H9 (cell line): ENCODE measurements around the gene TNFSF13B. TPM values are rescaled to one million over a fixed set of nuclear protein-coding genes. Genes with fewer than 3 reads are reported as not detected.

Source experiments
- DNase-seq: peaks from one replicate; pipeline ENCODE4 v3.0.0-alpha.2; 2017
- H2AFZ ChIP-seq: one replicate; pipeline ENCODE4 v1.6.1; 2013; ENCODE audit warnings: mild to moderate bottlenecking, low read length, control low read depth, moderate library complexity
- H2AK5ac ChIP-seq: 2 replicates; pipeline ENCODE4 v1.6.1; 2013; ENCODE audit warnings: low read length, control low read depth, mixed read lengths; ENCODE audit not compliant: insufficient read length
- H2BK120ac ChIP-seq: one replicate; pipeline ENCODE4 v1.6.1; 2013; ENCODE audit warnings: low read depth, mild to moderate bottlenecking, low read length, control low read depth, inconsistent platforms; ENCODE audit not compliant: poor library complexity, severe bottlenecking
- H2BK12ac ChIP-seq: 2 replicates; pipeline ENCODE4 v1.6.1; 2013; ENCODE audit warnings: low read length, control low read depth, mixed read lengths, low read depth; ENCODE audit not compliant: insufficient read length
- H2BK15ac ChIP-seq: 2 replicates; pipeline ENCODE4 v1.6.1; 2013; ENCODE audit warnings: low read depth, low read length, control low read depth
- H2BK20ac ChIP-seq: one replicate; pipeline ENCODE4 v1.6.1; 2013; ENCODE audit warnings: low read depth, mild to moderate bottlenecking, low read length, control low read depth, inconsistent platforms; ENCODE audit not compliant: poor library complexity, severe bottlenecking
- H2BK5ac ChIP-seq: 2 replicates; pipeline ENCODE4 v1.6.1; 2013; ENCODE audit warnings: low read length, control low read depth, mixed read lengths; ENCODE audit not compliant: insufficient read length
- H3K14ac ChIP-seq: 2 replicates; pipeline ENCODE4 v1.6.1; 2013; ENCODE audit warnings: low read length, control low read depth; ENCODE audit not compliant: insufficient read depth
- H3K18ac ChIP-seq: 2 replicates; pipeline ENCODE4 v1.6.1; 2013; ENCODE audit warnings: low read depth, mild to moderate bottlenecking, mixed read lengths, low read length, control low read depth; ENCODE audit not compliant: insufficient read length
- H3K23ac ChIP-seq: 2 replicates; pipeline ENCODE4 v1.6.1; 2013; ENCODE audit warnings: low read length, control low read depth, mixed read lengths, low read depth; ENCODE audit not compliant: insufficient read length
- H3K23me2 ChIP-seq: 2 replicates; pipeline ENCODE4 v1.6.1; 2013; ENCODE audit warnings: low read depth, mild to moderate bottlenecking, mixed read lengths, low read length, control low read depth; ENCODE audit not compliant: insufficient read length, poor library complexity, severe bottlenecking
- H3K27ac ChIP-seq: 2 replicates; pipeline ENCODE4 v1.5.1; 2013; ENCODE audit warnings: low read length, control low read depth, mixed read lengths, low read depth; ENCODE audit not compliant: insufficient read length
- H3K27me3 ChIP-seq: 2 replicates; pipeline ENCODE4 v1.6.1; 2013; ENCODE audit warnings: low read length, control low read depth, inconsistent platforms; ENCODE audit not compliant: insufficient read depth
- H3K4ac ChIP-seq: 2 replicates; pipeline ENCODE4 v1.6.1; 2013; ENCODE audit warnings: low read depth, mild to moderate bottlenecking, control low read depth, inconsistent platforms, low read length, moderate library complexity
- H3K4me1 ChIP-seq: 2 replicates; pipeline ENCODE4 v1.6.1; 2013; ENCODE audit warnings: low read length, control low read depth, inconsistent platforms; ENCODE audit not compliant: insufficient read depth
- H3K4me2 ChIP-seq: 2 replicates; pipeline ENCODE4 v1.6.1; 2013; ENCODE audit warnings: low read length, control low read depth, mixed read lengths; ENCODE audit not compliant: insufficient read length, insufficient read depth
- H3K56ac ChIP-seq: 2 replicates; pipeline ENCODE4 v1.6.1; 2013; ENCODE audit warnings: low read depth, mild to moderate bottlenecking, mixed read lengths, low read length, control low read depth; ENCODE audit not compliant: insufficient read length
- H3K79me1 ChIP-seq: 2 replicates; pipeline ENCODE4 v1.6.1; 2013; ENCODE audit warnings: low read depth, mild to moderate bottlenecking, moderate library complexity, low read length, control low read depth, inconsistent platforms; ENCODE audit not compliant: insufficient read depth, poor library complexity, severe bottlenecking
- H3K79me2 ChIP-seq: 2 replicates; pipeline ENCODE4 v1.6.1; 2013; ENCODE audit warnings: low read length, control low read depth, inconsistent platforms; ENCODE audit not compliant: insufficient read depth
- H3K9ac ChIP-seq: 2 replicates; pipeline ENCODE4 v1.6.1; 2013; ENCODE audit warnings: low read length, control low read depth, mixed read lengths; ENCODE audit not compliant: insufficient read length; ENCODE audit errors: extremely low read depth
- H3K9me3 ChIP-seq: one replicate; pipeline ENCODE4 v1.6.1; 2013; ENCODE audit warnings: low read depth, low read length, inconsistent platforms; ENCODE audit not compliant: control insufficient read depth
- H3T11ph ChIP-seq: one replicate; pipeline ENCODE4 v1.6.1; 2013; ENCODE audit warnings: mild to moderate bottlenecking, low read length, control low read depth, inconsistent platforms
- H4K20me1 ChIP-seq: one replicate; pipeline ENCODE4 v1.6.1; 2013; ENCODE audit not compliant: control insufficient read depth, insufficient read length, insufficient read depth
- H4K5ac ChIP-seq: 2 replicates; pipeline ENCODE4 v1.6.1; 2013; ENCODE audit warnings: low read depth, mild to moderate bottlenecking, mixed read lengths, low read length, control low read depth; ENCODE audit not compliant: insufficient read length
- H4K8ac ChIP-seq: replicated peaks from 2 replicates; pipeline ENCODE4 v1.6.1; 2013; ENCODE audit warnings: low read length, control low read depth, mixed read lengths, low read depth; ENCODE audit not compliant: insufficient read length
- H4K91ac ChIP-seq: 2 replicates; pipeline ENCODE4 v1.6.1; 2013; ENCODE audit warnings: low read depth, mild to moderate bottlenecking, moderate library complexity, mixed read lengths, low read length, control low read depth; ENCODE audit not compliant: insufficient read length
- H3K27ac Mint-ChIP-seq, 3 experiments: 2 replicates in 2 of 3; 3 replicates in 1 of 3; pipeline ENCODE4 v1.8.0; 2020 to 2021; ENCODE audit warnings: mixed read lengths in 3 of 3, mild to moderate bottlenecking in 1 of 3, moderate library complexity in 1 of 3
- H3K27me3 Mint-ChIP-seq: 2 replicates; pipeline ENCODE4 v1.8.0; 2021; ENCODE audit warnings: low read depth, mild to moderate bottlenecking, moderate library complexity, mixed read lengths
- H3K36me3 Mint-ChIP-seq, 3 experiments: 2 replicates in 2 of 3; 3 replicates in 1 of 3; pipeline ENCODE4 v1.8.0; 2020 to 2021; ENCODE audit warnings: low read depth in 3 of 3, mixed read lengths in 3 of 3; ENCODE audit not compliant: insufficient read depth in 1 of 3
- H3K4me1 Mint-ChIP-seq, 2 experiments: 2 replicates each; pipeline ENCODE4 v1.8.0; 2020; ENCODE audit warnings: mixed read lengths in 2 of 2
- H3K4me3 Mint-ChIP-seq, 2 experiments: 2 replicates in 1 of 2; 3 replicates in 1 of 2; pipeline ENCODE4 v1.8.0; 2020 to 2021; ENCODE audit warnings: mild to moderate bottlenecking in 2 of 2, mixed read lengths in 2 of 2, moderate library complexity in 1 of 2
- H3K9me3 Mint-ChIP-seq, 2 experiments: 2 replicates in 1 of 2; 3 replicates in 1 of 2; pipeline ENCODE4 v1.8.0; 2020; ENCODE audit warnings: mild to moderate bottlenecking in 2 of 2, mixed read lengths in 2 of 2, moderate library complexity in 1 of 2
- CTCF ChIP-seq: fragments of 200-600 bp; sonication (generic); conservative IDR thresholded peaks from 3 replicates; pipeline ENCODE4 v1.8.0; 2021; ENCODE audit warnings: antibody characterized with exemption, mild to moderate bottlenecking
- WGBS: extraction: QIAGEN DNeasy Blood & Tissue Kit; methylation state at CpG from one replicate; pipeline ENCODE4 v1.1.7; 2013; ENCODE audit warnings: missing lambda C conversion rate, low lambda C conversion rate, mixed read lengths; ENCODE audit not compliant: insufficient read length; ENCODE audit errors: extremely low coverage; 5-methylcytosine and 5-hydroxymethylcytosine counted together
- total RNA-seq: library from RNA; stranded (reverse); gene quantifications from 2 replicates; pipeline ENCODE4 v1.2.1, GENCODE V29; 2021

The TNFSF13B gene
- total RNA-seq, 1 experiment from 2014 or later, result 0.31 TPM

- Histone ChIP-seq H2AFZ (no peak overlapping the region), H3K4me2 (no peak overlapping the region), H3K23me2 (no peaks in the 10 kb centered on the region), H2BK15ac (no peak overlapping the region), H3K27ac (no peak overlapping the region), H3K9ac (no peak overlapping the region), H3K14ac (no peak overlapping the region), H3K4ac (no peak overlapping the region), H3K4me1 (no peaks in the 10 kb centered on the region), H2BK5ac (no peak overlapping the region), H3K79me1 (no peaks in the 10 kb centered on the region), H3K9me3 (no peaks in the 10 kb centered on the region), H3K18ac (no peak overlapping the region), H3K56ac (no peak overlapping the region), H4K8ac (no peak overlapping the region), H4K5ac (no peak overlapping the region), H2BK20ac (no peak overlapping the region), H2BK120ac (no peak overlapping the region), H3T11ph (no peak overlapping the region), H4K91ac (no peak overlapping the region), H2AK5ac (no peak overlapping the region), H2BK12ac (no peak overlapping the region), H3K23ac (no peak overlapping the region), H4K20me1 (no peaks in the 10 kb centered on the region), H3K27me3 (no peaks in the 10 kb centered on the region), H3K79me2 (no peaks in the 10 kb centered on the region)
- Mint-ChIP-seq H3K36me3 (no peaks in the 10 kb centered on the region; a peak in 1 of 7 replicates), H3K4me3 (no peak overlapping the region), H3K27me3 (no peaks in the 10 kb centered on the region), H3K27ac (no peak overlapping the region), H3K4me1 (no peaks in the 10 kb centered on the region), H3K9me3 (peaks cover 0 to 3% of the 10 kb centered on the region in 2 experiments; a peak in 1 of 5 replicates)
- no peak for DNase-seq
- no CpG with 5 or more reads among the region's 2 CpGs for WGBS
- TF ChIP-seq CTCF, result no peak
Measured at GRCh38 chr13:108257248-108257647, 12.3 kb upstream of the TNFSF13B start.
